ENCODE results near the gene CDKL1.
"Not testable (repeated sequence)": the region's sequence is repeated elsewhere in the genome, so short reads cannot be mapped to it uniquely, and the experiment has no call there.

The CDKL1 gene

DNA sequence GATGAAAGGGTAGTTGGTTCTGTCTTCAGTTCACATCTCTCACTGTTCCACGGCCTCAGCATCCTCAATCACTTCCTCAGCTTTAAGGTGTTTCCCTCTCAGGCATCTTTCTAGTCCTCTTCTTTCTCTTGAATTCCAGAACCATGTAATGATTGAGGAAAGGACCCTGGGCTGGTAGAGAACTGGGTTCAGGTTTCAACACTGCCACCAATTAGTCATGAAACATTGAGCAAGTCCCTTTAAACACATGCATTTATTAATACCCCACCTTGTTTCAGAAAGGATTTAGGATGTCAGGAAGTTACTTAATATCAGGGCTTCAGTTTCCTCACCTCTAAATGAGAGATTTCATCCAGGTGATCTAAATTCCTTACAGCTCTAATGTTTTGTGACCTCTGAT is 77.4 kb downstream of the CDKL1 start:
- no peak overlapping the region for H3K4me3 ChIP-seq (ENCODE audit: low read length)
- no peaks in the 10 kb centered on the region for H3K27me3 ChIP-seq (ENCODE audit: low read depth, low read length)
- no peaks in the 10 kb centered on the region for H3K79me2 ChIP-seq (ENCODE audit: low read length)
- no peak for TF ChIP-seq EZH2phosphoT487 (IDR thresholded peaks at IDR 0.05; ENCODE audit: low read depth)
- TF ChIP-seq, protein P1, sequence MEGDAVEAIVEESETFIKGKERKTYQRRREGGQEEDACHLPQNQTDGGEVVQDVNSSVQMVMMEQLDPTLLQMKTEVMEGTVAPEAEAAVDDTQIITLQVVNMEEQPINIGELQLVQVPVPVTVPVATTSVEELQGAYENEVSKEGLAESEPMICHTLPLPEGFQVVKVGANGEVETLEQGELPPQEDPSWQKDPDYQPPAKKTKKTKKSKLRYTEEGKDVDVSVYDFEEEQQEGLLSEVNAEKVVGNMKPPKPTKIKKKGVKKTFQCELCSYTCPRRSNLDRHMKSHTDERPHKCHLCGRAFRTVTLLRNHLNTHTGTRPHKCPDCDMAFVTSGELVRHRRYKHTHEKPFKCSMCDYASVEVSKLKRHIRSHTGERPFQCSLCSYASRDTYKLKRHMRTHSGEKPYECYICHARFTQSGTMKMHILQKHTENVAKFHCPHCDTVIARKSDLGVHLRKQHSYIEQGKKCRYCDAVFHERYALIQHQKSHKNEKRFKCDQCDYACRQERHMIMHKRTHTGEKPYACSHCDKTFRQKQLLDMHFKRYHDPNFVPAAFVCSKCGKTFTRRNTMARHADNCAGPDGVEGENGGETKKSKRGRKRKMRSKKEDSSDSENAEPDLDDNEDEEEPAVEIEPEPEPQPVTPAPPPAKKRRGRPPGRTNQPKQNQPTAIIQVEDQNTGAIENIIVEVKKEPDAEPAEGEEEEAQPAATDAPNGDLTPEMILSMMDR (IDR thresholded peaks at IDR 0.05; ENCODE audit: low read depth, low read length): no peak
- no peak overlapping the region for H3K4me2 ChIP-seq (ENCODE audit: low read length)
- no peak overlapping the region for H3K27ac ChIP-seq (ENCODE audit: low read length)
- no peaks in the 10 kb centered on the region for H3K9me3 ChIP-seq (ENCODE audit: insufficient read depth, low read length)
- H2AFZ ChIP-seq (ENCODE audit: low read depth, low read length): no peak overlapping the region
- H3K36me3 ChIP-seq (replicated peaks; ENCODE audit: low read depth, low read length): peaks cover 9% of the 10 kb centered on the region
- H3K4me1 ChIP-seq (ENCODE audit: low read length): peaks cover 18% of the 10 kb centered on the region
- no peak overlapping the region for H3K9ac ChIP-seq (ENCODE audit: low read length)
- 0 out of 2 replicates have a peak, but pooled peaks cover 4% of the 10 kb centered on the region for H4K20me1 ChIP-seq (ENCODE audit: insufficient read depth, low read length)

DNA sequence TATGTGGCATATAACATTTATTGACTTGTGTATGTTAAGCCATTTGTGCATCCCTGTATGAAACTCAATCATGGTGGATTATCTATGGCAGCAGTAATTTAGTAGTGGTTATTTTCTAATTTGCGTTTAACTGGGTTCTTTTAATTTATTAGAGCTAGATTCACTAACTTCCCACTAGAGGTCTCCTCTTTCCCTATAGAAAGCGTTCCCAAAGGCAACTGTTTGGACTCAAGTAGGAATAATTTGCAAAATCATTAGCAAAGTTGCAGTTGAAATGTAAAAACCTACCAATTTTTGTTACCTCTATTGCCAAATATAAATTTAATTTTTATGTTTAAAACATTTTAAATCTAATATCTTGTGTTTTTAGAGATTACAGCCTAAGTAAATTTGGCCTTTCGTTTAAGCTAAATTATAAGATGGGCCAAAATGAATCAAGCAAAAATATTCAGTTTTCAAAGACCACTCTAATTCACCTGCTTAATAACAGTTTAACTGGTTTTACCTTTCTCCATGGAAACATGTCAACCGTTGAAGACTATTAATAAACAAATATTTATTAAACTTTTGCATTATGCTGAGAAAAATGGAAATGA is 78.6 kb downstream of the CDKL1 start:
- peaks cover 6% of the 10 kb centered on the region for H3K79me2 ChIP-seq (ENCODE audit: low read length)

DNA sequence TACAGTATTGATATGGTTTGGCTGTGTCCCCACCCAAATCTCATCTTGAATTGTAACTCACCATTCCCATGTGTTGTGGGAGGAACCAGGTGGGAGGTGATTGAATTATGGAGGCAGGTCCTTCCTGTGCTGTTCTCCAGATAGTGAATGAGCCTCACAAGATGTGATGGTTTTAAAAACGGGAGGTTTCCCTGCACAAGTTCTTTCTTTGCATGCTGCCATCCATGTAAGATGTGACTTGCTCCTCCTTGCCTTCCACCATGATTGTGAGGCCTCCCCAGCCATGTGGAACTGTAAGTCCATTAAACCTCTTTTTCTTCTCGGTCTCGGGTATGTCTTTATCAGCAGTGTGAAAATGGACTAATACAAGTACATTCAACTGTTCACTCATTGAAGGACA is 82.6 kb downstream of the CDKL1 start:
- H2AFZ ChIP-seq (ENCODE audit: low read depth, low read length); H3K9ac ChIP-seq (ENCODE audit: low read length); H3K4me3 ChIP-seq (ENCODE audit: low read length); H4K20me1 ChIP-seq (ENCODE audit: insufficient read depth, low read length); H3K9me3 ChIP-seq (ENCODE audit: insufficient read depth, low read length); H3K27ac ChIP-seq (ENCODE audit: low read length); H3K27me3 ChIP-seq (ENCODE audit: low read depth, low read length); H3K4me2 ChIP-seq (ENCODE audit: low read length): not testable (repeated sequence)
- H3K4me1 ChIP-seq (ENCODE audit: low read length): peaks cover 11% of the 10 kb centered on the region
- peaks cover 11% of the 10 kb centered on the region for H3K36me3 ChIP-seq (replicated peaks; ENCODE audit: low read depth, low read length)
- peaks cover 24% of the 10 kb centered on the region for H3K79me2 ChIP-seq (ENCODE audit: low read length)

More for the DNA sequence above, 78.6 kb downstream of the CDKL1 start:
- H3K9ac ChIP-seq (ENCODE audit: low read length): no peak overlapping the region
- H3K27ac ChIP-seq (ENCODE audit: low read length): no peak overlapping the region
- H3K36me3 ChIP-seq (replicated peaks; ENCODE audit: low read depth, low read length): peaks cover 14% of the 10 kb centered on the region
- H3K4me1 ChIP-seq (ENCODE audit: low read length): peaks cover 23% of the 10 kb centered on the region
- no peak overlapping the region for H2AFZ ChIP-seq (ENCODE audit: low read depth, low read length)
- 0 out of 2 replicates have a peak, but pooled peaks cover 4% of the 10 kb centered on the region for H4K20me1 ChIP-seq (ENCODE audit: insufficient read depth, low read length)
- H3K4me2 ChIP-seq (ENCODE audit: low read length): no peak overlapping the region
- no peaks in the 10 kb centered on the region for H3K9me3 ChIP-seq (ENCODE audit: insufficient read depth, low read length)
- no peaks in the 10 kb centered on the region for H3K27me3 ChIP-seq (ENCODE audit: low read depth, low read length)
- H3K4me3 ChIP-seq (ENCODE audit: low read length): no peak overlapping the region
- TF ChIP-seq EZH2phosphoT487 (IDR thresholded peaks at IDR 0.05; ENCODE audit: low read depth): no peak
- TF ChIP-seq, protein P1 (IDR thresholded peaks at IDR 0.05; ENCODE audit: low read depth, low read length): peak; percentile 62

DNA sequence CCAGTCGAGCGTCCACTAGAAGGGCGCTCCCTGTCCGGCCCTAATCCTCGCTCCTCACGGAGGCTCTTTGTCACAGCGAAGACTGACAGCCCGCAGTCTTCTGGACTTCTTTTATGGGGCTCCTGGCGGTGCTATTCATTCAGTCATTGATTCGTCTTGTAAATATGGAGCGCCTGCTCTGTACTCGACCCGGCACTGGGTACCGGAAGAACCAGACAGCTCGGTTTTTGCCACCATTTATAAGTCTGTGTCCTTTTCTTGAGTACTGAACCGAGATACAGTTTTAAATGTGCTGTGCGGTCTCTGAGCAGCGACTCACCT is 84.0 kb downstream of the CDKL1 start:
- peak overlapping the region; percentile 89 for H3K4me3 ChIP-seq (ENCODE audit: low read length)
- no peaks in the 10 kb centered on the region for H4K20me1 ChIP-seq (ENCODE audit: insufficient read depth, low read length)
- H3K27me3 ChIP-seq (ENCODE audit: low read depth, low read length): no peaks in the 10 kb centered on the region
- H3K4me2 ChIP-seq (ENCODE audit: low read length): peak overlapping the region; percentile 90
- peak overlapping the region; percentile 36; the same call in 1 of the 2 replicates for H2AFZ ChIP-seq (ENCODE audit: low read depth, low read length)
- peaks cover 34% of the 10 kb centered on the region for H3K79me2 ChIP-seq (ENCODE audit: low read length)
- H3K36me3 ChIP-seq (replicated peaks; ENCODE audit: low read depth, low read length): peaks cover 11% of the 10 kb centered on the region
- H3K27ac ChIP-seq (ENCODE audit: low read length): peak overlapping the region; percentile 17; the same call in 1 of the 2 replicates
- no peaks in the 10 kb centered on the region for H3K9me3 ChIP-seq (ENCODE audit: insufficient read depth, low read length)
- peak overlapping the region; percentile 86 for H3K9ac ChIP-seq (ENCODE audit: low read length)
- peaks cover 11% of the 10 kb centered on the region for H3K4me1 ChIP-seq (ENCODE audit: low read length)
- TF ChIP-seq, protein P1 (IDR thresholded peaks at IDR 0.05; ENCODE audit: low read depth, low read length): no peak
- TF ChIP-seq EZH2phosphoT487 (IDR thresholded peaks at IDR 0.05; ENCODE audit: low read depth): no peak
